Hepatocyte (in vitro differentiated cells): Measurements from ENCODE around the gene PLA2G3.

ENCODE experiments used
- EZH2phosphoT487 ChIP-seq: fragments of 200-600 bp; sonication (generic); IDR thresholded peaks from one replicate; pipeline ENCODE4 v1.6.1; 2018; ENCODE audit warnings: antibody characterized with exemption, mild to moderate bottlenecking, low read depth, moderate library complexity; ENCODE audit not compliant: unreplicated experiment, severe bottlenecking
- TF ChIP-seq, protein P1 (sequence below): fragments of 200-600 bp; sonication (generic); IDR thresholded peaks from 2 replicates; pipeline ENCODE4 v1.5.1; 2016; ENCODE audit warnings: antibody characterized with exemption, mild to moderate bottlenecking; ENCODE audit not compliant: poor library complexity

- TF ChIP-seq, protein P1, sequence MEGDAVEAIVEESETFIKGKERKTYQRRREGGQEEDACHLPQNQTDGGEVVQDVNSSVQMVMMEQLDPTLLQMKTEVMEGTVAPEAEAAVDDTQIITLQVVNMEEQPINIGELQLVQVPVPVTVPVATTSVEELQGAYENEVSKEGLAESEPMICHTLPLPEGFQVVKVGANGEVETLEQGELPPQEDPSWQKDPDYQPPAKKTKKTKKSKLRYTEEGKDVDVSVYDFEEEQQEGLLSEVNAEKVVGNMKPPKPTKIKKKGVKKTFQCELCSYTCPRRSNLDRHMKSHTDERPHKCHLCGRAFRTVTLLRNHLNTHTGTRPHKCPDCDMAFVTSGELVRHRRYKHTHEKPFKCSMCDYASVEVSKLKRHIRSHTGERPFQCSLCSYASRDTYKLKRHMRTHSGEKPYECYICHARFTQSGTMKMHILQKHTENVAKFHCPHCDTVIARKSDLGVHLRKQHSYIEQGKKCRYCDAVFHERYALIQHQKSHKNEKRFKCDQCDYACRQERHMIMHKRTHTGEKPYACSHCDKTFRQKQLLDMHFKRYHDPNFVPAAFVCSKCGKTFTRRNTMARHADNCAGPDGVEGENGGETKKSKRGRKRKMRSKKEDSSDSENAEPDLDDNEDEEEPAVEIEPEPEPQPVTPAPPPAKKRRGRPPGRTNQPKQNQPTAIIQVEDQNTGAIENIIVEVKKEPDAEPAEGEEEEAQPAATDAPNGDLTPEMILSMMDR, result no peak
- no peak for TF ChIP-seq EZH2phosphoT487
Measured at GRCh38 chr22:31155422-31155821, 15.1 kb upstream of the PLA2G3 start.
